ENCODE measurements around the gene ADPRS. TPM values are rescaled to one million over a fixed set of nuclear protein-coding genes. Genes with fewer than 3 reads are reported as not detected.

Gene ADPRS
- total RNA-seq, 1 donor: 42.5 TPM

GRCh38 chr1:36101546-36101945 lies 12.9 kb downstream of the ADPRS start:
- no peak for DNase-seq (ENCODE audit: low read depth in 2 of 3, low spot score in 2 of 3)

GRCh38 chr1:36106269-36106668 lies 17.6 kb downstream of the ADPRS start:
- no peak for DNase-seq (ENCODE audit: low read depth in 2 of 3, low spot score in 2 of 3)

GRCh38 chr1:36107394-36107793 lies 18.7 kb downstream of the ADPRS start:
- no peak for DNase-seq (ENCODE audit: low read depth in 2 of 3, low spot score in 2 of 3)

GRCh38 chr1:36108314-36108713 lies 19.6 kb downstream of the ADPRS start:
- DNase-seq (ENCODE audit: low read depth in 2 of 3, low spot score in 2 of 3): no peak

GRCh38 chr1:36109041-36109679 lies 20.5 kb downstream of the ADPRS start:
- peak in 2 of 3 donors; percentile 32 to 62 for DNase-seq (ENCODE audit: low read depth in 2 of 3, low spot score in 2 of 3)

- DNase-seq (ENCODE audit: low read depth in 2 of 3, low spot score in 2 of 3): no peak
Observed at GRCh38 chr1:36111151-36111550, 22.5 kb downstream of the ADPRS start.

- DNase-seq (ENCODE audit: low read depth in 2 of 3, low spot score in 2 of 3): no peak
Observed at GRCh38 chr1:36112823-36113222, 24.1 kb downstream of the ADPRS start.

GRCh38 chr1:36114371-36114770 lies 25.7 kb downstream of the ADPRS start:
- no peak for DNase-seq (ENCODE audit: low read depth in 2 of 3, low spot score in 2 of 3)

GRCh38 chr1:36115200-36115669 lies 26.5 kb downstream of the ADPRS start:
- no peak for DNase-seq (ENCODE audit: low read depth in 2 of 3, low spot score in 2 of 3)

GRCh38 chr1:36115931-36116330 lies 27.2 kb downstream of the ADPRS start:
- DNase-seq (ENCODE audit: low read depth in 2 of 3, low spot score in 2 of 3): no peak

GRCh38 chr1:36116901-36117300 lies 28.2 kb downstream of the ADPRS start:
- DNase-seq (ENCODE audit: low read depth in 2 of 3, low spot score in 2 of 3): no peak

GRCh38 chr1:36118447-36119204 lies 29.9 kb downstream of the ADPRS start:
- DNase-seq (ENCODE audit: low read depth in 2 of 3, low spot score in 2 of 3): no peak

GRCh38 chr1:36119456-36119855 lies 30.8 kb downstream of the ADPRS start:
- no peak for DNase-seq (ENCODE audit: low read depth in 2 of 3, low spot score in 2 of 3)

GRCh38 chr1:36122062-36123030 lies 33.7 kb downstream of the ADPRS start:
- no peak for DNase-seq (ENCODE audit: low read depth in 2 of 3, low spot score in 2 of 3)

- peak in 2 of 3 donors; percentile 50 to 75 for DNase-seq (ENCODE audit: low read depth in 2 of 3, low spot score in 2 of 3)
Observed at GRCh38 chr1:36123356-36123755, 34.7 kb downstream of the ADPRS start.

GRCh38 chr1:36124404-36125128 lies 35.9 kb downstream of the ADPRS start:
- DNase-seq (ENCODE audit: low read depth in 2 of 3, low spot score in 2 of 3): no peak

GRCh38 chr1:36125129-36125991 lies 36.7 kb downstream of the ADPRS start, which contains the start of gene COL8A2:
COL8A2 (minus strand) TSS chr1:36125222; CDS start chr1:36100242, 24,980 bp downstream.
- DNase-seq (ENCODE audit: low read depth in 2 of 3, low spot score in 2 of 3): peak in 1 of 3 donors; percentile 12

GRCh38 chr1:36126005-36126716 lies 37.5 kb downstream of the ADPRS start:
- no peak for DNase-seq (ENCODE audit: low read depth in 2 of 3, low spot score in 2 of 3)
